Neuron (in vitro differentiated cells): ENCODE data around the gene SLC6A1.

Experiments
- H2AFZ ChIP-seq: one replicate; pipeline ENCODE4 v1.6.1; 2013; ENCODE audit warnings: low read depth, mild to moderate bottlenecking, inconsistent platforms, low read length, moderate library complexity
- H3K27me3 ChIP-seq: one replicate; pipeline ENCODE4 v1.6.1; 2013; ENCODE audit warnings: low read length; ENCODE audit not compliant: insufficient read depth
- H3K36me3 ChIP-seq: one replicate; pipeline ENCODE4 v1.6.1; 2013; ENCODE audit warnings: low read length; ENCODE audit not compliant: insufficient read depth
- H3K4me1 ChIP-seq: one replicate; pipeline ENCODE4 v1.6.1; 2013; ENCODE audit warnings: low read length; ENCODE audit not compliant: insufficient read depth
- H3K4me3 ChIP-seq: 2 replicates; pipeline ENCODE4 v1.5.1; 2013; ENCODE audit warnings: mild to moderate bottlenecking, low read length, moderate library complexity
- H3K9me3 ChIP-seq: one replicate; pipeline ENCODE4 v1.6.1; 2013; ENCODE audit warnings: low read length

SLC6A1 gene

GRCh38 chr3:11002371-11002807 lies 9.8 kb downstream of the SLC6A1 start:
- Histone ChIP-seq H3K36me3 (no peaks in the 10 kb centered on the region), H3K27me3 (peaks cover 11% of the 10 kb centered on the region), H3K4me1 (peaks cover 34% of the 10 kb centered on the region), H3K9me3 (no peaks in the 10 kb centered on the region), H3K4me3 (no peak overlapping the region), H2AFZ (no peak overlapping the region)

GRCh38 chr3:11004563-11004962 lies 12.0 kb downstream of the SLC6A1 start:
- Histone ChIP-seq H3K4me1 (peaks cover 34% of the 10 kb centered on the region), H3K27me3 (peaks cover 5% of the 10 kb centered on the region), H3K9me3 (no peaks in the 10 kb centered on the region), H3K36me3 (no peaks in the 10 kb centered on the region), H3K4me3 (no peak overlapping the region), H2AFZ (no peak overlapping the region)

- H3K27me3 ChIP-seq: peaks cover 5% of the 10 kb centered on the region
These were observed 13.2 kb downstream of the SLC6A1 start for GRCh38 chr3:11005686-11006256.

GRCh38 chr3:11006986-11007933 lies 14.7 kb downstream of the SLC6A1 start:
- Histone ChIP-seq H3K4me3 (no peak overlapping the region), H2AFZ (no peak overlapping the region), H3K4me1 (peaks cover 15% of the 10 kb centered on the region), H3K9me3 (no peaks in the 10 kb centered on the region), H3K27me3 (peaks cover 5% of the 10 kb centered on the region), H3K36me3 (no peaks in the 10 kb centered on the region)

More at GRCh38 chr3:11005686-11006256, 13.2 kb downstream of the SLC6A1 start:
- Histone ChIP-seq H3K9me3 (no peaks in the 10 kb centered on the region), H3K4me3 (no peak overlapping the region), H3K4me1 (peaks cover 30% of the 10 kb centered on the region), H2AFZ (no peak overlapping the region), H3K36me3 (no peaks in the 10 kb centered on the region)

DNA sequence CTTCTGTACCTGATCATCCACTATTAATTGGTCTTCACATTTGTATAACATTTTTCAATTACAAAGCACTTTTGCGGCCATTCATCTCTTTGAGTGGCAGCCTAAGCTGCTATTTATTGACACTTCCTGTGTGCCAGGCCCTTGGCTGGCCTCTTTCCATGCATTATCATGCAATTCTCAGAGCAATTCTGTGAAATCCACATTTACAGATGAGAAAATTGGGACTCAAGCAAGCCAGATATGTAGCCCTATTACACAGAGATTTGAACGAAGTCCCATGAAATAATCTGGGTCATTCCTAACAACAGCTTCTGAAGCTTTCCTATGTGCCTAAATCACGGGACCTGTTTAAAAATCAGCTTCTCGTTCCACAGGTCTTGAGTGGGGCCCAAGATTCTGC lies 17.4 kb downstream of the SLC6A1 start:
- H3K4me3 ChIP-seq: no peak overlapping the region
- no peak overlapping the region for H2AFZ ChIP-seq
- no peaks in the 10 kb centered on the region for H3K4me1 ChIP-seq
- no peaks in the 10 kb centered on the region for H3K36me3 ChIP-seq
- H3K9me3 ChIP-seq: no peaks in the 10 kb centered on the region
- peaks cover 5% of the 10 kb centered on the region for H3K27me3 ChIP-seq

- Histone ChIP-seq H3K27me3 (peaks cover 8% of the 10 kb centered on the region), H3K4me3 (no peak overlapping the region), H3K36me3 (no peaks in the 10 kb centered on the region), H3K4me1 (no peaks in the 10 kb centered on the region), H2AFZ (no peak overlapping the region), H3K9me3 (no peaks in the 10 kb centered on the region)
These were observed 18.0 kb downstream of the SLC6A1 start for GRCh38 chr3:11010426-11011165.

DNA sequence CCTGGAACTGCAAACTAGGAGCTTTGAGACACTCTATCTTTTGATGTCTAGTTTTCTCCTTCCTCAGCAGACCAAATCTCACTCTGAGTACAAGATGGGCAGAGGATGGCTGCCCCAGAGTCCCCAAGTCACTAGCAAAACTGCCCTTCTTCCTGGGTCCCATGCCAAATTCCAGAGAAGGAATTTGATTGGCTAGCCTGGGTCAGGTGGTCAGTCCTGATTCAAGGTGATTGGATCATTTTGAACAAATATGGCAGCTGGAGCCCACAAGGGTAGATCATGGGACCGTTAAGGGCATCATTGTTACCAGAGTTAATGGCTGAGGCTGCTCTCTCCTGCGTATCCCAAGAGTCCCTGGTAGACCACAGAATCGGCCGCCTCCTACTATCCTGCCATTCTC lies 21.7 kb downstream of the SLC6A1 start:
- no peak overlapping the region for H2AFZ ChIP-seq
- no peaks in the 10 kb centered on the region for H3K9me3 ChIP-seq
- no peaks in the 10 kb centered on the region for H3K36me3 ChIP-seq
- peaks cover 3% of the 10 kb centered on the region for H3K27me3 ChIP-seq
- no peak overlapping the region for H3K4me3 ChIP-seq
- no peaks in the 10 kb centered on the region for H3K4me1 ChIP-seq

GRCh38 chr3:11014752-11015151 lies 22.2 kb downstream of the SLC6A1 start:
- Histone ChIP-seq H2AFZ (no peak overlapping the region), H3K36me3 (no peaks in the 10 kb centered on the region), H3K27me3 (peaks cover 3% of the 10 kb centered on the region), H3K9me3 (no peaks in the 10 kb centered on the region), H3K4me3 (no peak overlapping the region), H3K4me1 (no peaks in the 10 kb centered on the region)

- no peaks in the 10 kb centered on the region for H3K4me1 ChIP-seq
- H2AFZ ChIP-seq: no peak overlapping the region
- H3K36me3 ChIP-seq: no peaks in the 10 kb centered on the region
- H3K27me3 ChIP-seq: peaks cover 3% of the 10 kb centered on the region
- H3K4me3 ChIP-seq: no peak overlapping the region
- H3K9me3 ChIP-seq: no peaks in the 10 kb centered on the region
These were observed 22.8 kb downstream of the SLC6A1 start for GRCh38 chr3:11015369-11015768.

DNA sequence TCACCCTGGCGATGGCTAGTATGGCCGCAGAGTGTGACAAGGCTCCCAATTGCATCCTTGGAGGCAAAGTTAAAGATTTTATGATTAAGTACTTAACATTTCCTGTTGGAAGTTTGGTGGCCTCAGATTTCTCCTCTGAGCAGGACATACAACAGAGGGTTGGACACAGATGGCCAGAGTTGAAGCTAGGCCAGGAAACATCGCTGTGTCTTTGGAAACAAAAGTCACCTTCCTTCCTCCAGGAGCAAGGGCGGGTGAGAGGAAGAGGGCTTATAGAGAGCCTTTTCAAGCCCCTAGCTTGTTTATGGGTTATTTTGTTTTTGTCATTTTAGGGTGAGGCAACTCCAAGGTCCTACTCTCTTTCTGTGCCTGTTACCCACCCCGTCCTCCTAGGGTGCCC lies 24.2 kb downstream of the SLC6A1 start:
- no peak overlapping the region for H2AFZ ChIP-seq
- H3K27me3 ChIP-seq: peaks cover 6% of the 10 kb centered on the region

DNA sequence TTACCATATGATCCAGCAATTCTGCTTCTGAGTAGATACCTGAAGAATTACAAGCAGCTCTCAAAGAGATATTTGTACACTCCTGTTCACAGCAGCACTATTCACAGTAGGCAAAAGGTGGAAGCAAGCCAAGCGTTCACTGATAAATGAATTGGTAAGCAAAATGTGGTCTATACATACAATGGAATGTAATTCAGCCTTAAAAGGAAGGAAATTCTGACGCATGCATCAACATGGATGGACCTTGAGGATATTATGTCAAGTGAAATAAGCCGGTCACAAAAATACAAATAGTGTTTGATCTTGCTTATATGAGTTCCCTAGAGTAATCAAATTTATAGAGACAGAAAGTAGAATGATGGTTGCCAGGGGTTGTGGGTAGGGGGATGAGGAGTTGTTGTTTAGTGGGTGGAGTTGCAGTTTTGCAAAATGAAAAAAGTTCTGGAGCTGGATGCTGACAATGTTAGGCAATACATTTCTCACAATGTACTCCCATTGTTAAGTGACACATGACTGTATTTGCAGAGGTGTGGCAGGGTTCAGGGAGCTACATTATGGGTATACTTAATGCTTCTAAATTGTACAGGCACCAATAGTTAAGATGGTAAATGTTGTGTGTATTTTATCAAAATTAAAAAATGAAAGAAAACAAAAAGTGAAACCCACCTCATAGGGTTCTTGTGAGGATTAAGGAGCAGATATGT lies 26.7 kb downstream of the SLC6A1 start:
- Histone ChIP-seq H3K27me3 (peaks cover 6% of the 10 kb centered on the region), H3K4me3 (no peak overlapping the region), H2AFZ (no peak overlapping the region), H3K4me1 (no peaks in the 10 kb centered on the region), H3K9me3 (no peaks in the 10 kb centered on the region), H3K36me3 (no peaks in the 10 kb centered on the region)

More for the DNA sequence above, 24.2 kb downstream of the SLC6A1 start:
- Histone ChIP-seq H3K36me3 (no peaks in the 10 kb centered on the region), H3K9me3 (no peaks in the 10 kb centered on the region), H3K4me3 (no peak overlapping the region), H3K4me1 (no peaks in the 10 kb centered on the region)

GRCh38 chr3:11020764-11021163 lies 28.2 kb downstream of the SLC6A1 start:
- peaks cover 2% of the 10 kb centered on the region for H3K27me3 ChIP-seq
- H3K4me1 ChIP-seq: no peaks in the 10 kb centered on the region
- H2AFZ ChIP-seq: no peak overlapping the region
- H3K36me3 ChIP-seq: no peaks in the 10 kb centered on the region
- H3K4me3 ChIP-seq: no peak overlapping the region
- no peaks in the 10 kb centered on the region for H3K9me3 ChIP-seq
